Activated CD8-positive, alpha-beta T cell treated with anti-CD3 and anti-CD28 coated beads for 36 hours (primary cell): ENCODE results near the gene MAST2. TPM values are rescaled to one million over a fixed set of nuclear protein-coding genes. Genes with fewer than 3 reads are reported as not detected.
"Not testable (repeated sequence)": the region's sequence is repeated elsewhere in the genome, so short reads cannot be mapped to it uniquely, and the experiment has no call there.

Source experiments
- ATAC-seq: fragments of 200-7000 bp; cut with Tn5 transposase; one replicate; pipeline ENCODE4 v1.10.0; 2021; ENCODE audit warnings: mild to moderate bottlenecking, moderate library complexity
- CTCF ChIA-PET: fragments of 350-600 bp; sonication (Branson Sonifier 250); formaldehyde crosslinking; loops from one replicate; lab custom pipeline; 2021; ENCODE audit warnings: antibody characterized with exemption; lab: Charles Lee
- POLR2A ChIA-PET: fragments of 350-600 bp; sonication (Branson Sonifier 250); formaldehyde crosslinking; loops from one replicate; lab custom pipeline; 2021; ENCODE audit warnings: antibody characterized with exemption; lab: Charles Lee
- DNase-seq: peaks from one replicate; pipeline ENCODE4 v3.0.0-alpha.2; 2020
- H3K27ac Mint-ChIP-seq: one replicate; pipeline ENCODE4 v1.8.0; 2021; ENCODE audit warnings: mild to moderate bottlenecking, mixed read lengths
- H3K27me3 Mint-ChIP-seq: one replicate; pipeline ENCODE4 v1.8.0; 2021; ENCODE audit warnings: mixed read lengths
- H3K36me3 Mint-ChIP-seq: one replicate; pipeline ENCODE4 v1.8.0; 2021; ENCODE audit warnings: low read depth, mixed read lengths
- H3K4me1 Mint-ChIP-seq: one replicate; pipeline ENCODE4 v1.8.0; 2021; ENCODE audit warnings: low read depth, mixed read lengths
- H3K4me3 Mint-ChIP-seq: one replicate; pipeline ENCODE4 v1.8.0; 2021; ENCODE audit warnings: mild to moderate bottlenecking, moderate library complexity, mixed read lengths
- H3K9me3 Mint-ChIP-seq: one replicate; pipeline ENCODE4 v1.8.0; 2021; ENCODE audit warnings: mixed read lengths
- CTCF ChIP-seq: fragments of 200-600 bp; IDR thresholded peaks from one replicate; pipeline ENCODE4 v1.8.0; 2022; ENCODE audit warnings: antibody characterized with exemption, mild to moderate bottlenecking
- intact Hi-C: fragments of 100-400 bp; cut with micrococcal nuclease; formaldehyde crosslinking; loops from one replicate; pipeline ENCODE4 v1.10.0; 2022
- total RNA-seq, 2 experiments: library from RNA; stranded (reverse); gene quantifications; one replicate each; pipeline ENCODE4 v1.2.3, GENCODE V29; 2021

The MAST2 gene
- total RNA-seq, 2 experiments from 2014 or later, result 18.2 to 19.5 TPM

DNA sequence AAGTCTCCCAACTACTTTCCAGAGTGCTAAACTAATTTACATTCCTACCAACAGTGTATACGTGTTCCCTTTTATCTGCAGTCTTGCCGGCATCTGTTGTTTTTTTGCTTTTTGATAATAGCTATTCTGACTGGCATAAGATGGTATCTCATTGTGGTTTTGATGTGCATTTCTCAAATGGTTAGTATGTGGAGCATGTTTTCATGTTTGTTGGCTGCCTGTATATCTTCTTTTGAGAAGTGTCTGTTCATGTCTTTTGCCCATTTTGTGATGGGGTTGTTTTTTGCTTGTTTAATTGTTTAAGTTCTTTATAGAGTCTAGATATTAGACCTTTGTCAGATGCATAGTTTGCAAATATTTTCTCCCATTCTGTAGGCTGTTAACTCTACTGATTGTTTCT lies 46.6 kb downstream of the MAST2 start:
- intact Hi-C loops, result no loop called here
- ChIA-PET CTCF (no interaction called here), POLR2A (no interaction called here)
- Mint-ChIP-seq H3K4me1 (no peaks in the 10 kb centered on the region), H3K4me3 (no peak overlapping the region), H3K27me3 (no peaks in the 10 kb centered on the region), H3K27ac (no peak overlapping the region), H3K36me3 (peaks cover 21% of the 10 kb centered on the region), H3K9me3 (peaks cover 17% of the 10 kb centered on the region)
- no peak for DNase-seq
- TF ChIP-seq CTCF, result no peak
- no peak for ATAC-seq

DNA sequence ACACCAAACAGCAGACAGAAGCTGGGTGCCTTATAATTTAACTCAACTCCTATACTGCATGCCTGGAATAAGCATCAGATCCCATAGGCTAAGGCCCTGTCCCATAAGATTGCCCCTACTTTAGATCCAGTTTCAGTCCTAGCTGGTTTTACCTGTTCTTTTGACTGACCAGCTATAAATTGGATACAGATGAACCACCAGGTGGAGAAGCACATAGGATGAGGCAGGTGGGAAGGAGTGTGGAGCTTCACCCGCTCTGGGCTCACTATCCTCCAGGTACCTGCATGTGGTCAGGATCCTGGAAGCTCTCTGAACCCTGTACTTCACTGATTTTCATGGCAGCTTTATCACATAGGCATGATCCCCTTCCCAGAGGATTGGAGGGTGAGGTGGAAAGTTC lies 51.3 kb downstream of the MAST2 start:
- intact Hi-C loops, result no loop called here
- Mint-ChIP-seq H3K9me3 (peaks cover 11% of the 10 kb centered on the region), H3K4me1 (no peaks in the 10 kb centered on the region), H3K27ac (no peak overlapping the region), H3K4me3 (no peak overlapping the region), H3K36me3 (peaks cover 13% of the 10 kb centered on the region), H3K27me3 (no peaks in the 10 kb centered on the region)
- no peak for TF ChIP-seq CTCF
- DNase-seq, result no peak
- ChIA-PET POLR2A (no interaction called here), CTCF (no interaction called here)
- ATAC-seq, result no peak

DNA sequence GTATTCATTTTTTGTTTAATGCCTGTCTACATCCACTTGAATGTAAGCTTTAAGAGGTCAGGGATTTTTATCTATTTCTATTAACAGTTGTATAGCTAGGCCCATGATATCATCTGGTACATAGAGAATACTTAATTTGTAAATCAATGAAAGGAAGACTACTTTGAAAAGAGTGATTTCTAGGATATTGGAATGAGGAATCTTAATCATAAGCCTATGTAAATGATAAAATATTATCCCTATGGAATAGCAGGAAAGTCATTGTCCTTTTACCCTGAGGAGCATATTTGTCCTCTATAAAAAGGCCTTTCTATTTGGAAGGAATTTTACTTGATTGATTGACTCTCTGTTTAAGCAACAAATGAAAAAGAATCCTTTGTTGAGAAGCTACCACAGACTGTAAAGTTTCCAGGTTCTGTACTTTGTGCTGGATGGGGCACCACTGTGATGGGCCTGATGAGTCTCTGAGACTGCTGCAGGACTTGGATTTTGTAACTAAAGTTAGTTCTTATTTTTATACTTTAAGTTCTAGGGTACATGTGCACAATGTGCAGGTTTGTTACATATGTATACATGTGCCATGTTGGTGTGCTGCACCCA lies 53.8 kb downstream of the MAST2 start:
- H3K4me3 Mint-ChIP-seq, result no peak overlapping the region
- ATAC-seq, result no peak
- CTCF ChIA-PET, result no interaction called here
- POLR2A ChIA-PET, result no interaction called here
- no peak for DNase-seq
- peaks cover 2% of the 10 kb centered on the region for H3K36me3 Mint-ChIP-seq
- peaks cover 8% of the 10 kb centered on the region for H3K4me1 Mint-ChIP-seq
- intact Hi-C loops, result no loop called here
- H3K9me3 Mint-ChIP-seq, result peaks cover 2% of the 10 kb centered on the region
- H3K27ac Mint-ChIP-seq, result no peak overlapping the region
- H3K27me3 Mint-ChIP-seq, result no peaks in the 10 kb centered on the region
- no peak for TF ChIP-seq CTCF

- POLR2A ChIA-PET, CTCF ChIA-PET, ATAC-seq, H3K27me3 Mint-ChIP-seq, H3K9me3 Mint-ChIP-seq, H3K27ac Mint-ChIP-seq, H3K36me3 Mint-ChIP-seq, intact Hi-C loops, H3K4me3 Mint-ChIP-seq, DNase-seq: not testable (repeated sequence)
- peaks cover 11% of the 10 kb centered on the region for H3K4me1 Mint-ChIP-seq
These were observed 54.5 kb downstream of the MAST2 start for GRCh38 chr1:45857755-45858492.

DNA sequence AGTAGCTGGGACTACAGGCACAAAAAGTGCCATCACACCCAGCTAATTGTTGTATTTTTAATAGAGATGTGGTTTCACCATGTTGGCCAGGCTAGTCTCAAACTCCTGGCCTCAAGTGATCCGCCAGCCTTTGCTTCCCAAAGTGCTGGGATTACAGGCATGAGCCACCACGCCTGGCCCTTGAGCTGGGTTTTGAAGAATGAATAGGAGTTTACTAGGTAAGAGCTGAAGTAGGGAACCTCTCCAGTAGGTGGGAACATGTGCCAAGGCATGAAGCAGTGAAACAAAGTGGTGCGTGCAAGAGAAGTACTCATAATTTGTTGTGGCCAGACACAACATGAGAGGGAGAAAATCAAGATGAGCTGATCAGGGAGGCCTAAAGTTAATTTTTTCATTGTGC lies 55.8 kb downstream of the MAST2 start:
- CTCF ChIA-PET, result no interaction called here
- Mint-ChIP-seq H3K4me1 (peaks cover 11% of the 10 kb centered on the region), H3K27me3 (no peaks in the 10 kb centered on the region), H3K9me3 (peaks cover 2% of the 10 kb centered on the region), H3K36me3 (peaks cover 2% of the 10 kb centered on the region), H3K27ac (no peak overlapping the region), H3K4me3 (no peak overlapping the region)
- intact Hi-C loops, result no loop called here
- ATAC-seq (no peak), DNase-seq (no peak)
- POLR2A ChIA-PET, result interaction anchor here (1.0 kb wide), 1 partner anchor 42 kb away, joined by 3 read pairs; no protein-coding TSS in a partner anchor
- no peak for TF ChIP-seq CTCF
